Measurements from ENCODE around the gene ZNF546.
"Not testable (repeated sequence)": the region's sequence is repeated elsewhere in the genome, so short reads cannot be mapped to it uniquely, and the experiment has no call there.

Gene ZNF546

GRCh38 chr19:39996811-39997637 is at the start of gene ZNF546:
ZNF546 (plus strand) TSS chr19:39997060; CDS start chr19:39998327, 1,267 bp downstream.
- H3K4me3 ChIP-seq (ENCODE audit: low read length) = peak within 1 kb of the TSS; percentile 81
- H3K4me1 ChIP-seq (ENCODE audit: control insufficient read depth, insufficient read depth, low read length) = peaks cover 7% of the 10 kb centered on the region
- no peaks in the 10 kb centered on the region for H3K36me3 ChIP-seq (ENCODE audit: control insufficient read depth, insufficient read depth, low read length)
- H3K9ac ChIP-seq (ENCODE audit: low read length) = peak within 1 kb of the TSS; percentile 69
- peak within 1 kb of the TSS; percentile 86 for H3K27ac ChIP-seq (ENCODE audit: low read depth, low read length)
- H3K27me3 ChIP-seq (ENCODE audit: control insufficient read depth, insufficient read depth, low read length) = no peaks in the 10 kb centered on the region

- no peaks in the 10 kb centered on the region for H3K36me3 ChIP-seq (ENCODE audit: control insufficient read depth, insufficient read depth, low read length)
- no peaks in the 10 kb centered on the region for H3K4me1 ChIP-seq (ENCODE audit: control insufficient read depth, insufficient read depth, low read length)
- no peak overlapping the region for H3K27ac ChIP-seq (ENCODE audit: low read depth, low read length)
- no peaks in the 10 kb centered on the region for H3K27me3 ChIP-seq (ENCODE audit: control insufficient read depth, insufficient read depth, low read length)
- no peak overlapping the region for H3K9ac ChIP-seq (ENCODE audit: low read length)
- H3K4me3 ChIP-seq (ENCODE audit: low read length) = no peak overlapping the region
Measured at GRCh38 chr19:39949026-39949747, 47.7 kb upstream of the ZNF546 start.

GRCh38 chr19:39951065-39951650 is 45.7 kb upstream of the ZNF546 start:
- Histone ChIP-seq H3K4me3 (ENCODE audit: low read length) (no peak overlapping the region), H3K27me3 (ENCODE audit: control insufficient read depth, insufficient read depth, low read length) (no peaks in the 10 kb centered on the region), H3K9ac (ENCODE audit: low read length) (no peak overlapping the region), H3K27ac (ENCODE audit: low read depth, low read length) (no peak overlapping the region), H3K36me3 (ENCODE audit: control insufficient read depth, insufficient read depth, low read length) (no peaks in the 10 kb centered on the region), H3K4me1 (ENCODE audit: control insufficient read depth, insufficient read depth, low read length) (no peaks in the 10 kb centered on the region)

- H3K27ac ChIP-seq (ENCODE audit: low read depth, low read length) = no peak overlapping the region
Measured at GRCh38 chr19:39951686-39952085, 45.2 kb upstream of the ZNF546 start.

GRCh38 chr19:39953915-39954314 is 42.9 kb upstream of the ZNF546 start:
- H3K27me3 ChIP-seq (ENCODE audit: control insufficient read depth, insufficient read depth, low read length) = no peaks in the 10 kb centered on the region
- no peaks in the 10 kb centered on the region for H3K4me1 ChIP-seq (ENCODE audit: control insufficient read depth, insufficient read depth, low read length)
- H3K9ac ChIP-seq (ENCODE audit: low read length) = no peak overlapping the region
- H3K4me3 ChIP-seq (ENCODE audit: low read length) = no peak overlapping the region
- no peaks in the 10 kb centered on the region for H3K36me3 ChIP-seq (ENCODE audit: control insufficient read depth, insufficient read depth, low read length)
- H3K27ac ChIP-seq (ENCODE audit: low read depth, low read length) = no peak overlapping the region

More at GRCh38 chr19:39951686-39952085, 45.2 kb upstream of the ZNF546 start:
- H3K4me3 ChIP-seq (ENCODE audit: low read length) = no peak overlapping the region
- no peaks in the 10 kb centered on the region for H3K27me3 ChIP-seq (ENCODE audit: control insufficient read depth, insufficient read depth, low read length)
- H3K9ac ChIP-seq (ENCODE audit: low read length) = no peak overlapping the region
- H3K36me3 ChIP-seq (ENCODE audit: control insufficient read depth, insufficient read depth, low read length) = no peaks in the 10 kb centered on the region
- H3K4me1 ChIP-seq (ENCODE audit: control insufficient read depth, insufficient read depth, low read length) = no peaks in the 10 kb centered on the region

GRCh38 chr19:39957886-39958285 is 39.0 kb upstream of the ZNF546 start:
- H3K27me3 ChIP-seq (ENCODE audit: control insufficient read depth, insufficient read depth, low read length); H3K4me1 ChIP-seq (ENCODE audit: control insufficient read depth, insufficient read depth, low read length); H3K4me3 ChIP-seq (ENCODE audit: low read length); H3K9ac ChIP-seq (ENCODE audit: low read length); H3K27ac ChIP-seq (ENCODE audit: low read depth, low read length); H3K36me3 ChIP-seq (ENCODE audit: control insufficient read depth, insufficient read depth, low read length): not testable (repeated sequence)

GRCh38 chr19:39958942-39959341 is 37.9 kb upstream of the ZNF546 start:
- H3K27me3 ChIP-seq (ENCODE audit: control insufficient read depth, insufficient read depth, low read length); H3K4me3 ChIP-seq (ENCODE audit: low read length); H3K4me1 ChIP-seq (ENCODE audit: control insufficient read depth, insufficient read depth, low read length); H3K9ac ChIP-seq (ENCODE audit: low read length); H3K27ac ChIP-seq (ENCODE audit: low read depth, low read length); H3K36me3 ChIP-seq (ENCODE audit: control insufficient read depth, insufficient read depth, low read length): not testable (repeated sequence)

GRCh38 chr19:39959407-39959806 is 37.5 kb upstream of the ZNF546 start:
- H3K4me1 ChIP-seq (ENCODE audit: control insufficient read depth, insufficient read depth, low read length); H3K9ac ChIP-seq (ENCODE audit: low read length); H3K27ac ChIP-seq (ENCODE audit: low read depth, low read length); H3K27me3 ChIP-seq (ENCODE audit: control insufficient read depth, insufficient read depth, low read length); H3K4me3 ChIP-seq (ENCODE audit: low read length); H3K36me3 ChIP-seq (ENCODE audit: control insufficient read depth, insufficient read depth, low read length): not testable (repeated sequence)

- H3K9ac ChIP-seq (ENCODE audit: low read length) = no peak overlapping the region
- no peaks in the 10 kb centered on the region for H3K27me3 ChIP-seq (ENCODE audit: control insufficient read depth, insufficient read depth, low read length)
- no peaks in the 10 kb centered on the region for H3K36me3 ChIP-seq (ENCODE audit: control insufficient read depth, insufficient read depth, low read length)
- no peaks in the 10 kb centered on the region for H3K4me1 ChIP-seq (ENCODE audit: control insufficient read depth, insufficient read depth, low read length)
- no peak overlapping the region for H3K27ac ChIP-seq (ENCODE audit: low read depth, low read length)
- no peak overlapping the region for H3K4me3 ChIP-seq (ENCODE audit: low read length)
Measured at GRCh38 chr19:39963898-39964297, 33.0 kb upstream of the ZNF546 start.

- H3K4me3 ChIP-seq (ENCODE audit: low read length) = no peak overlapping the region
- peaks cover 5% of the 10 kb centered on the region for H3K4me1 ChIP-seq (ENCODE audit: control insufficient read depth, insufficient read depth, low read length)
- no peaks in the 10 kb centered on the region for H3K27me3 ChIP-seq (ENCODE audit: control insufficient read depth, insufficient read depth, low read length)
- H3K27ac ChIP-seq (ENCODE audit: low read depth, low read length) = no peak overlapping the region
- H3K36me3 ChIP-seq (ENCODE audit: control insufficient read depth, insufficient read depth, low read length) = no peaks in the 10 kb centered on the region
- no peak overlapping the region for H3K9ac ChIP-seq (ENCODE audit: low read length)
Measured at GRCh38 chr19:39966617-39967016, 30.2 kb upstream of the ZNF546 start.

GRCh38 chr19:39967561-39967960 is 29.3 kb upstream of the ZNF546 start:
- Histone ChIP-seq H3K4me1 (ENCODE audit: control insufficient read depth, insufficient read depth, low read length) (peaks cover 11% of the 10 kb centered on the region), H3K4me3 (ENCODE audit: low read length) (no peak overlapping the region), H3K27ac (ENCODE audit: low read depth, low read length) (no peak overlapping the region), H3K9ac (ENCODE audit: low read length) (no peak overlapping the region), H3K27me3 (ENCODE audit: control insufficient read depth, insufficient read depth, low read length) (no peaks in the 10 kb centered on the region), H3K36me3 (ENCODE audit: control insufficient read depth, insufficient read depth, low read length) (no peaks in the 10 kb centered on the region)

GRCh38 chr19:39968789-39969188 is 28.1 kb upstream of the ZNF546 start:
- no peak overlapping the region for H3K4me3 ChIP-seq (ENCODE audit: low read length)
- no peak overlapping the region for H3K27ac ChIP-seq (ENCODE audit: low read depth, low read length)
- peaks cover 11% of the 10 kb centered on the region for H3K4me1 ChIP-seq (ENCODE audit: control insufficient read depth, insufficient read depth, low read length)
- no peaks in the 10 kb centered on the region for H3K27me3 ChIP-seq (ENCODE audit: control insufficient read depth, insufficient read depth, low read length)
- no peak overlapping the region for H3K9ac ChIP-seq (ENCODE audit: low read length)
- peaks cover 8% of the 10 kb centered on the region for H3K36me3 ChIP-seq (ENCODE audit: control insufficient read depth, insufficient read depth, low read length)
